ENCODE data around the gene FILIP1.

GRCh38 chr6:75419416-75419815 lies 74.2 kb downstream of the FILIP1 start:
- TF ChIP-seq CTCF (IDR thresholded peaks at IDR 0.05) (no peak), POLR2A (IDR thresholded peaks at IDR 0.05) (no peak)

Data from body of pancreas (tissue), 4 donors.